Measurements from ENCODE around the gene ANKRD44.
"Not testable (repeated sequence)": the region's sequence is repeated elsewhere in the genome, so short reads cannot be mapped to it uniquely, and the experiment has no call there.

Gene ANKRD44

DNA sequence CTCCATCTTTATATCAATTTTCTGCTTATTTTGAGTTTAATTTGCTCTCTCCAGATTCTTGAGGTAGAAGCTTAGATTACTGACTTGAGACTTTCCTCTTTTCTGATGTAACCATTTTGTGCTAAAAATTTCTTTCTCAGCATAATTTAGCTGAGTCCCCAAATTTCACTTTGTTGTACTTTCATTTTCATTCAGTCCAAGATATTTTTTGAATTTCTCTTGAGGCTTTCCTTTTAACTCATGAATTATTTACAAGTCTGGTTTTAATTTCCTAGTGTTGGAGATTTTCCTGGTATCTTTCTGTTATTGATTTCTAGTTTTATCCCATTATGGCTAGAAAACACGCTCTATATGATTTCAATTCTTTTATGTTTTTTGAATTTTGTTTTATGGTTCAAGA lies 239.4 kb downstream of the ANKRD44 start:
- no peak for DNase-seq

DNA sequence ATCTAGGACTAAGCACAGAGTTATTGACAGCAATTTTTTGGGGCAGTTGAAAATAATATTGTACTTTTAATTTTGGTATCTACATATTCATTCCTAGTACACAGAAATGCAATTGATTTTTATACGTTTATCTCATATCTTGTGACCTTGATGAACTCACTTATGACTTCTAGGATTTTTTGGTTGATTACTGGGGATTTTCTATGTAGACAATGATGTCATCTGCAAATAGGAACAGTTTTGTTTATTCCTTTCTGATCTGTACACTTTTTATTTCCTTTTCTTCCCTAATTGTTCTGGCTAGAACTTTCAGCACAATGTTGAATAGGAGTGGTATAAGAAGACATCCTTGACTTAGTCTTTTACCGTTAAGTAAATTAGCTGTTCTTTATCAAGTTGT lies 240.6 kb downstream of the ANKRD44 start:
- no peak for DNase-seq

DNA sequence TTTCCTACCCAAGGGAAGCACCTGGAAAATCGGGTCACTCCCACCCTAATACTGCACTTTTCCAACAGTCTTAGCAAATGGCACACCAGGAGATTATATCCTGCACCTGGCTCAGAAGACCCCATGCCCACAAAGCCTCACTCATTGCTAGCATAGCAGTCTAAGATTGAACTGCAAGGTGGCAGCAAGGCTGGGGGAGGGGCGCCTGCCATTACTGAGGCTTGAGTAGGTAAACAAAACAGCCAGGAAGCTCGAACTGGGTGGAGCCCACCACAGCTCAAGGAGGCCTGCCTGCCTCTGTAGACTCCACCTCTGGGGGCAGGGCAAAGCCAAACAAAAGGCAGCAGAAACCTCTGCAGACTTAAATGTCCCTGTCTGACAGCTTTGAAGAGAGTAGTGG lies 248.0 kb downstream of the ANKRD44 start:
- peak; percentile 55 for DNase-seq

DNA sequence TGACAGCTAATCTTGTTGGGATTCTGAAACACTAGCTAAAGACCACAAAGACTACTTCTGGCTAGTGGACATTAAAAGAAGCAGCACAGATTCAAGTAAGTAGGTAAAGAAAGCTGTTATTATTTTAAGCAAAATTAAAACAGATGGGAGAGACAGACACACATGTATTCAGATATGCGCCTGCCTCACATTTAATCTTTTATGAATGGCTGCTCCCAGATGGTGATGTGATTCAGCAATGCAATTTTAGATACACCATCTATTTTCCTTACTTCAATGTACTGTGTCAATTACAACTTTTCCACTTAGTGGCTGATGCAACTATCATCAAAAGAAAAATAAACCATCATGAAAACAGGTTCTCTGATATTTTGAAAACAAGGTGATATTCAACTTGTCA lies 251.1 kb downstream of the ANKRD44 start:
- no peak for DNase-seq

DNA sequence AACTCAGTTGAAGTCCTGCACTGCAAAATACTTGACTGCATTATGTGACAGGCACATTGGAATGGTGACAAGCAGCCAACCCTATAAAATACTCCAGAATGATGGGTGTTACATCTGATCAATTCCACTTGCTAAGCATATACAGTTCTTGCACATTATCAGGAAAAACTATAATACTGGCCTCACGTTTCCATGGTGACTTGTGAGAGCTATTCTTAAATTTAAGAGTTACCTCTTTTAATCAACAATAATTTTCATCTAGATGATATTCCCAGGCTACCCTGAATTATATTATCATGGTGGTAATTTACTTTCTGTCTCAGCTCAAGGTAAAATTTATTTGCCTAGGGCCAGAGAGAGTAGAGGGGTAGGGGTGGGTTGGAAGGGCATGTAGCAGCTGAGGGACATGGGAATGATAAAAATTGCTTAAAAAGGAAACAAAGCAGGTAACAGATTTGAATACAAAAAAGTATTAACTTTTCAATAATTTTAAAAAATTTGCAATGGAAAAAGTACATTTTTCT lies 251.7 kb downstream of the ANKRD44 start:
- DNase-seq = no peak

DNA sequence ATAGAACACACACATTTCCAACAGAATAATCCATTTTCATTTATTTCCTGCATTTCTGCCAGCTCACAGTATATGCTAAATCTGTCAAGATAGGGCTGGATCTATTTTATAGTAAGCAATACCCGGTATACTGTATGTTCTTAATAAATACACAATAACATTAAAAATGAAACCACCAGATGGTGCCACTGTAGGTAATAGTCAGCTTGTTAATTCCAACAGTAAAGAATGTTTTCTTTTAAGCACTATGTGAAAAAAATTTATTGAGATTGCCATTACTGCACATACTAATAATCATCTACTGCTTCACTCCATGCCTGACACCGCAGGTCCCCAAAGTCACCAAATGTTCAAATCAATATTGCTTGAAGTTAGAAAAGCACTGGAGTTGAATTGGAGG lies 252.6 kb downstream of the ANKRD44 start:
- DNase-seq = no peak

DNA sequence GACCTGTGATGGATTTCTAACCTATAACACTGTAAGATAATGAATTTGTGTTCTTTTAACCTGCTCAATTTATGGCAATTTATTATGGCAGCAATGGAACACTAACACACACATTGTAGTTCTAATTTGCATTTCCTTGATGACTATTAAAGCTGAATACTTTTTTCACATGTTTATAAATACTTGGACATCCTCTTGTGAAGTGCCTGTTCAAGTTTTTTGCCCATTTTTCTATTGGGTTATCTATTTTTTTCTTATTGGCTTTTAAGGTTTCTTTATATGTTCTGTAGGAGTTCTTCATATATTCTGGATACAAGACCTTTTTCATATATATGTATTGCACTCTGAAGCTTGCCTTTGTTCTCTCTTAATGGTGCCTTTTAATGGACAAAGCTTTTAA lies 255.5 kb downstream of the ANKRD44 start:
- no peak for DNase-seq

DNA sequence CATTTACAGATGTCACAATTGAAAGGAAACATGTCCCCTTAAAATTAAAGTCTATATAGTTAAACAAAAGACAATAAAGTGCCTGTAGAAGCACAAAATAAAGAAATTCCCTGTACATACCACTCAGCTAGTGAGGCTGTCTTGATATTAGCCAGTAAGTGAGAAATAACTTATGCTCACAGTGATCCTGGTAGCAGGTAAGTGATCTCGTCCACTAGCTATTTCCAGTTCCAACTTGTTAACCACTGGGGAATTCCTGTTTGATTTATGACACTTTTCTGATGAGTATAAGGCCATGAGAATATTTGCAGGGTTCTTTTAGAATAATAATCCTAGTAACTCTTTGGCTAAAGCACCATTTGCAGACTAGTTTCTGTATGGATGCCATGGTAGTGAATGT lies 256.1 kb downstream of the ANKRD44 start:
- no peak for DNase-seq

DNA sequence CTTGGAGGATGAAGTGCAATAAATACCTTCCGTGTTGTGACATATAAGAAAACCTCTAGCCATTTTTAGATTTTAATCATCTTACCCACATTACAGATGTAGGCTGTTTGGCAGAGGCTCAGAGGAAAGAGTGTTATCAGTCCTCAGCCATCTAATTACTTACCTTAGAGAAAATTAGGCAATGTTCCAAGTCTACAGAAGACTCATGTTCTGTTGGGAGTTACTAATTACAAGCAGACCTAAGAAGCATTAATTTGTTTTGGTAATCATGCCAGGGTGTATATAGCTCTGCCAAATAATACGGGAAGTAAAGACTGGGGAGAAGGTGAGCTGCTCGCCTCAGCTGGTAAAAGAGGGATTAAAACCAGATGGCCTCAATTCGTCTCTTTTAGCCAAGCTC lies 258.2 kb downstream of the ANKRD44 start:
- DNase-seq = no peak

DNA sequence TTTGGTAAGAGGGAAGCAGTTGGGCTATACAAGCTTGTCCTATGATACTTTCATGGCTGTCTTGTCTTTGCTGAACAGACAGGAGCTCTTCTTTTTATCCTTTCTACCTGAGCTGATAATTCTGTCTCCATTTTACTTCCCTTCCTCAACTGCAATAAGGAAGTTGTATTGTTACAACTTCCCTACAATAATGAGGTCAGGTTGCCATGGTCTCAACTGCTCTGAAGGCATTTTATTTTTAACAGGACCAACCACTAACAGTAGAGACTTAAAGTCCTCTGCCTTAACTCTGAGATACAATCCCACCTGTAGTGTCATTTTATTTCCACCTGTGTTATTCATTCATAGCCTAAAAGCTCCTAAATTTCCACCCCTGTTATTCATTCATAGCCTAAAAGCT lies 265.5 kb downstream of the ANKRD44 start:
- DNase-seq = no peak

DNA sequence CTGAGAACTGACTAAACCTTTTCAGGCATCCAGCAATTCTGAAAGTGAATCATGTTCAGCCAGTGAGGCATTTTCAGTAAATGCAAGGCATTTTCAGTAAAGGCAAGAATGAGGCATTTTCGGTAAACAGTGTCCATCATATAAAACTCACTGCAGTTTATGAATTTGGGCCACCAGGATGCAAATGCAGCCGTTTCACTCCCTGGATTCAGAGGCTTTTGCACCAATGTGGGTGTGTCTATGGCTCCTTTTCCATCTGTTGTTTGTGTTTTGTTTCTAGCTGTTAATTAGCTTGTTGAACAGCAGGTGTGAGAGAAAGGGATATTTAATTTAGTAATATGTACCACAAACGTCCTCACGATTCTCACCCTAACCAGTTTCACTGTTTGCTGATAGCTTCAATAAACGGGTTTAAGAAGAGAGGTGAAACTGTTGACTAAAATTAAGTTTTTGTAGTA lies 267.8 kb downstream of the ANKRD44 start:
- no peak for DNase-seq

DNA sequence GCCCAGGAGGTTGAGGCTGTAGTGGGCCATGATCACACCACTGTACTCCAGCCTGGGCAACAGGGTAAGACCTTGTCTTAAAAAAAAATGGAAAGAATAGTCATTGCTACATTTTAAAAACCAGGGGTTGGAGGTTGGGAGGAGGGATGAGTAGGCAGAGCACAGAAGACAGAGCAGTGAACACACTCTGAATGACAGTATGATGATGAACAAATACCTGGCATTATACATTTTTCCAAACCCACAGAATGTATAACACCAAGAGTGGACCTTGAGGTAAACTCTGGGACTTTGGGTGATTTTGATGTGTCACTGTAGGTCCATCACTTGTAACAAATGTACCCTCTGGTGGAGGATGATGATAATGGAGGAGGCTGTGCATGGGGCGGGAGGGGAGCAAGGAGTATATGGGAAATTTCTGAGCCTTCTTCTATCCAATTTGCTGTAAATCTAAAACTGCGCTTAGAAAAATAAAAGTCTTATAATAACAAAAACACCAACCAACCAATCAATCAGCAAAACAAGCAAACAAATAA lies 272.6 kb downstream of the ANKRD44 start:
- DNase-seq = no peak

DNA sequence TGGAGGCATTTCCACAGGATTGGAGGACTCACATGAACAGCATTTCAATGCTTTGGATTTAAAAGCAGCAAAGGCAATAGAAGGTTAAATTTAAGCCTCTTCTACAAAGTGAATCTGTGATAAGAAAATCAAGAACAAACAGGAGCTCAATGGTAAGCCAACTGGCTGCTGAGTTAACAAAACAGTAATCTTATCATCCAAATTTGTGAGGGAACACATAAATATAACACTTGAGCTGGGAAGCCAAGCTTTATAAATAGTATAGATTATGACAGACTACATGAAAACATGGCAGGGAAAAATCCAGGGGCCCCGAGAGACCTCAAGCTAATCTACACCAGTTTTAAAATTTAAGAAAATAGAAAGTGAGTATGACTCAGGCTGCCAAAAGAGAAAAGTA lies 275.6 kb downstream of the ANKRD44 start:
- no peak for DNase-seq

DNA sequence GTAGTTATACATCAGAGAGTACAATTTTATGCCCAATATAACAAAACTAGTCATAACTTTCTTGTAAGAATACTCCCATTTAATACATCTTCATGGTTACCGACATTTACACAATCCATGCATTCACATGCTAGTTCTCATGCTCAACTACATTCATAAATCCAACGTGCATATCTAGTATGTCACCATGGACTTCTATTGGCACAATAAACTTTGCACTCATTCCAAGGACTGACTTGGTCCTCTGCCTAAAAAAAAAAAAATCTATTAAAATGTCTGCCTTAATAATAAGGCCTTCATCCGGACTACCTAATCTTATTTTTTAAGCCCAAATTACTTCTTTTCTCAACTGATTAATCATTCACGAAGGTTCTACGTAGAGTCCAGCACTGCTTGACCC lies 276.3 kb downstream of the ANKRD44 start:
- DNase-seq = no peak

DNA sequence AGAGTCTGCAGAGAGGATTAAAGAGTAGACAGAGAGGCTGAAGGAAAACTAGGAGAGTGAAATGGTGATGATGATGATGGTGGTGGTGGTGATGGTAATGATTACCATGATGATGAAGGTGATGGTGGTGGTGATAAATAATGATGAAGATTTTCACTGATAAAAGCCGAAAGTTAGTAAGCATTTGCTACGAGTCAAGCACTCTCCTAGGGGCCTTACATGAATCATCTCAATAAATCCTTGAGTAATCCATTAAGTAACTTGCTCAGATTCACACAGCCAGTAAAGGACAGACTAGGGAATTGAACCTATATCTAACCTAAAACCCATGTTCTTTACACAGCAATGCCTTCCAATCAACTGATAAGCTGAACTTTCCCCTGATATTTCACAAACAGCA lies 277.4 kb downstream of the ANKRD44 start:
- no peak for DNase-seq

DNA sequence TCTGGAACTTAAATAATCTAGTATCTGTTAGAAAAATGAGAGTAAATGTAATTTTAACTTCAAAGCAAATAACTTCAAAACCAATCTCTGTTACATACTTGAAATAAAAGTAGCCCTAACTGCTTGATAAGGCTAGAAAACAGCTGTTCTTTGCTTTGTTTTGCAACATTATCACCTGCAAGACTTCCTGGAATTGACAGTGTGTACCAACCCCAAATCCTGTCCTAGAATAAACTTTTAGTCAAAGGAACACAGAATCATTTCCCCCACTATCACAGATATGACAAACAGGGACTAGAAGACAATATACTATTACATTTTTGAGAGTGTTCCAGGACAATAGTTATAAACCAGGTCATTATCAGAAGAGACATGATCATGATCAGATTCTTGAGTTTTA lies 278.8 kb downstream of the ANKRD44 start:
- no peak for DNase-seq

DNA sequence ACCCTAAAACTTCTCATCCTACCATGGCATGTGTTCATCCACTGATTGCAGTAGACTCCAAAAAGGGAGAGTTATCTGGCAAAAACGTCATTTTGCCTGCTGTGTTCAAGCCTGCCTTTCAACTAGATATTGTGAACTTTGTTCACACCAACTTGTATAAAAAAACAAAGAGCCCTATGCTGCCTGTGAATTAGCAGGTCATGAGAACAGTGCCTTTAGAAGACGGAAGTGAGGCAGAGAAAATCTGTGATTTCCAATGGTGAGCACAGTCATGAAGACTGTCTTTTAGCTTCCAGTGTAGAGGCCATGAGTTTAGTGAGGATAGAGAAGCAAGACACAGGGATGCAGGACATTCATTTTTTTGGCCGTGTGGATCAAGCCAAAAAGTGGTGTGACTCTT lies 280.5 kb downstream of the ANKRD44 start:
- no peak for DNase-seq

DNA sequence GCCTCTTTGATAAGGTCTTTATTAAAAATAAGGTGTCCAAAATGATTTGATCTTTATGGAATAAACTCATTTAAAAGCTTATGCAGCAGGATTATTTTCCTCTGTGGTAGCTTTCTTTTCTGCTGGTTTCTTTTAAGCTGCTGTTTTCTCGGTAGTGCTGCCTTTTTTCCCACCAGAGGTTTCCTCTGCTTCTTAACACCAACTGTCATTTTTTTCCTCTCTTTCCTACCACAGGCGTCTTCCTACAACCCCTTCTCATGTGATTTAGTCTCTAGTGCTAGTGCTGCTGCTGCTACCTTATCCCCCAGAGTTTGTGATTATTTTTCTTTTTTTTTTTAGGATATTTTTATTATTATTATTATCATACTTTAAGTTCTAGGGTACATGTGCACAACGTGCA lies 281.9 kb downstream of the ANKRD44 start:
- DNase-seq = no peak

DNA sequence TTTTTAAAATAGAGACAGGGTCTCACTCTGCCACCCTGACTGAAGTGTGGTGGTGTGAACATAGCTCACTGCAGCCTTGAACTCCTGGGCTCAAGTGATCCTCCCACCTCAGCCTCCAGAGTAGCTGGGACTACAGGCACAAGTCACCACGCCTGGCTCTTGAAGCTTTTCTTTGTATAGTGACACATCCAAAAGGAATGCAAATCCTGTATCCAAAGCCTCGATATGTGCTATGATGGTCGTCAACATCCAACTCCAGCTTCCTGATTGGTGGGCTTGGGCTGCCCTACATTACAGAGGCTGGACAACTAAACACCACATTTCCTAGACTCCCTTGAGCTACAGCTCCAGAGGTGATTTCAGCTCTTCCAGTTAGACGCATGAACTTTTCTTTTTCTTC lies 282.4 kb downstream of the ANKRD44 start:
- DNase-seq = no peak

DNA sequence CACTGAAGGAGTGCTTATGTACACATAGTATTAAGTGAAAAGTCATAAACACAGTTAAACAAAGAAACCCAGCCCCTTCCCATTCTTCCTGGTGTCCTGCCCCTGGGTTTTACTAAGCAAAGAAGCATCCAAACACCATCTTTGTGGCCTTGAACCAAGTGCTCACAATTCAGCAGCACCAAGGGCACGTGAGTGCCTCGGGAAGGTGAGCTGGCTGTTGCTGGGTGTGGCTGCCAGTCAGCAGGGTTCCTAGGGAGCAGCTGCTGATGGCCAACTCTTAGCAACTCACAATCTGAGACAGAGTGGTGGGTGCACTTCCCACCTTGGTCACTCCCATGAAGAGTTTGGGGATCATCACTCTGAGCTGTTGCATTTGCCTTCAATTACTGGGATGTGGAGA lies 286.4 kb downstream of the ANKRD44 start:
- no peak for DNase-seq

DNA sequence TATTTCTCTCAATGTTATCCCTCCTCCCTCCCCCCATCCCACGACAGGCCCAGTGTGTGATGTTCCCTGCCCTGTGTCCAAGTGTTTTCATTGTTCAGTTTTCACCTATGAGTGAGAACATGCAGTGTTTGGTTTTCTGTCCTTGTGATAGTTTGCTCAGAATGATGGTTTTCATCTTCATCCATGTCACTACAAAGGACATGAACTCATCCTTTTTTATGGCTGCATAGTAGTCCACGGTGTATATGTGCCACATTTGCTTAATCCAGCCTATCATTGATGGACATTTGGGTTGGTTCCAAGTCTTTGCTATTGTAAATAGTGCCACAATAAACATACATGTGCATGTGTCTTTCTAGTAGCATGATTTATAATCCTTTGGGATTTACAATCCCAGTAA lies 289.7 kb downstream of the ANKRD44 start:
- DNase-seq = not testable (repeated sequence)

DNA sequence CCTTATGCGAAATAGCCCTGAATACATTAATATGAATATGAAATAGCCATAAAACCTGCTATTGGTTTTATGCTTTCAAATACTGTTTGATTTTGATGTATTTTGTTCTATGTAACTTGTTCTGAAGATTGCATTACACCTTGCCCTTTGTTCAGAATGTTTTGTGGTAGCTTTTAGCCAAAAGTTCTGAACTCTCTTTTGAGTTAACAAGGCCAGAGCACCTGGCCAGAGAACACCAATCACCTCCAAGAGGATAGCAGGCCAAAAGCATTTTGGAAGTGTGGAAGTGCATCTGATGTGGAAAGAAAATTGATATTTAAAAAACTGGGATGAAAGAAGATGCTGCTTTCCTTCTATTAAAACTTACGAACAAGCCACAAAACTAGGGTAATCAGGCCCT lies 297.5 kb downstream of the ANKRD44 start:
- no peak for DNase-seq

DNA sequence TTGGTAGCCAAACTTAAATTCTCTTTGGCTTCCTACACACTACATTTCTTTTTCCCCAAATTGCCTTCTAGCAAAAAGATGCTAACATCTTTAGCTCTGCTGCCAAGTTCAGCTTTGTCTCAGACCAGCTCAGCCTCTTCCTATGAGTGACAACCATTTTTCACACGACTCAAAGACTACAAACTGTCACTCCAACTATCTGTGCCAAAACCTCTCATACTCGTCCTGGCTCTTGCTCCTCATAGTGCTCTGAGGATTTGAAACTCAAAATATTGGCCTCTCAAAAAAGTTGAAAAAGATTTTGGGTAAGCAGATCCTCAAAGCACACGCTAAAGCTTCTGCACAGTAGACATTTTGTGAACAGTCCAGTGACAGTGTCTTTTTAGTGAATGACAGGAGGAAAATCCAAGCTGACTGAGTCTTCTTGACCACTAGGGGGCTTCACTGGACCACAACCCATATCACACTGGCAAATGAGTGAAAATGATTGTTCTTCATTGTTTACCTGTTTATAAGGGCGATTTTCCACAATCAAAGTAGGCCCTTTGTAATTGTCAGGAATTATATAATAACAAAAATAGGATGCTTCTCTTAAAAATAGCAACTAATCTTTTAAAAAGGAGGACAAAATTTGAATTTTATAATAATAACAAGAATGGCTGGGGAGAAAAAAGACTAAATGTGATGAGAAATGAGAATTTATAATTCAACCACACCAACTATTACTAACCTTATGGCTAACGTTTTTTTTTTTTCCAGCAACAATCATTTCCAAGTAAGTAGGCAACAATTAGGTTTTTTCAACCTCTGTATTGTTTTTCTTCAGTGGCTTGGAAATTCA lies 298.6 kb downstream of the ANKRD44 start:
- no peak for DNase-seq

DNA sequence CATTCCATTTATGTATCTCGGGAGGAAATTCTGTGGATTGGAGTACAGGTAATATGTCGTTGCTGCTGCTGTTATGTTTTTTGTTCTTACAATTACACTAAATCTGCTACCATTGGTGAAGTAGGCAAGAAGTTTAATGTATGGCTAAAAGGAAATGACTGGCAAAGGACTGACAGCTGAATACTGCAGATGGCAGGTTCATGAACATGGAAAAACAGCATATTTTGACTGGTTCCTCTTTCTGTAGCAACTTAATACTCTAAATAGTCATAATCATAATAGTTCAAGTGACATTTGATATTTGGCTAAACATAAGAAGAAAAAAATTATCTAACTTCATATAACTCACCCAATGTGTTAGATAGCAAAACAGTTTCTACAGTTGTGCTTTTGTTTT lies 299.6 kb downstream of the ANKRD44 start:
- DNase-seq = no peak
